Breast epithelium (tissue), 3 donors: ENCODE results near the gene EHMT2.

Experiments used
- CTCF ChIP-seq, 3 donors: fragments of 450-650 bp; IDR thresholded peaks; one replicate each; pipeline ENCODE4 v1.5.1; 2016 to 2017; ENCODE audit warnings: antibody characterized with exemption in 3 of 3, mild to moderate bottlenecking in 3 of 3, moderate library complexity in 3 of 3
- POLR2A ChIP-seq: fragments of 450-650 bp; IDR thresholded peaks from one replicate; pipeline ENCODE4 v1.6.1; 2016; ENCODE audit warnings: antibody characterized with exemption, mild to moderate bottlenecking, moderate library complexity
- POLR2AphosphoS5 ChIP-seq, 3 donors: sonication (generic); formaldehyde crosslinking; IDR thresholded peaks; one replicate each; pipeline ENCODE4 v1.6.1; 2017; ENCODE audit warnings: antibody characterized with exemption in 3 of 3

GRCh38 chr6:31935021-31935420 is 37.5 kb upstream of the EHMT2 start:
- TF ChIP-seq CTCF (IDR thresholded peaks at IDR 0.05): no peak
- no peak for TF ChIP-seq POLR2AphosphoS5 (IDR thresholded peaks at IDR 0.05)
- no peak for TF ChIP-seq POLR2A
